Left ventricle myocardium inferior (tissue), 1 donor: ENCODE data around the gene KIAA0586. TPM values are rescaled to one million over a fixed set of nuclear protein-coding genes. Genes with fewer than 3 reads are reported as not detected.

Experiments used
- DNase-seq: peaks from one replicate; pipeline ENCODE4 v3.0.0-alpha.2; 2020
- H3K27ac ChIP-seq: fragments of 200-600 bp; replicated peaks from 2 replicates; pipeline ENCODE4 v1.8.0; 2021
- H3K27me3 ChIP-seq: fragments of 200-600 bp; 2 replicates; pipeline ENCODE4 v1.8.0; 2021; ENCODE audit warnings: low read depth
- H3K36me3 ChIP-seq: fragments of 200-600 bp; 2 replicates; pipeline ENCODE4 v1.8.0; 2021
- H3K4me1 ChIP-seq: fragments of 200-600 bp; 2 replicates; pipeline ENCODE4 v1.8.0; 2021
- H3K4me3 ChIP-seq: fragments of 200-600 bp; 2 replicates; pipeline ENCODE4 v1.8.0; 2021; ENCODE audit warnings: mild to moderate bottlenecking, moderate library complexity
- H3K9me3 ChIP-seq: fragments of 200-600 bp; replicated peaks from 2 replicates; pipeline ENCODE4 v1.8.0; 2021
- CTCF ChIP-seq: fragments of 200-600 bp; IDR thresholded peaks from 2 replicates; pipeline ENCODE4 v1.8.0; 2021; ENCODE audit warnings: antibody characterized with exemption, mild to moderate bottlenecking, borderline replicate concordance
- intact Hi-C: fragments of 100-400 bp; cut with micrococcal nuclease; formaldehyde crosslinking; loops from one replicate; pipeline ENCODE4 v1.11.0; 2022
- total RNA-seq: library from RNA; stranded (reverse); fragmentation: NEBNext Ultra II Directional; extraction: Animal tissue kit (Norgen Biotek cat#: 25700); gene quantifications from one replicate; pipeline ENCODE4 v1.2.1, GENCODE V29; 2021
- donor health status: DM: no; HTN: yes; CAD: no; lungs with severe emphysema.

Gene KIAA0586
- total RNA-seq, 1 donor from 2014 or later: 13.0 TPM

- Histone ChIP-seq H3K4me1 (no peaks in the 10 kb centered on the region), H3K36me3 (peaks cover 26% of the 10 kb centered on the region), H3K4me3 (no peak overlapping the region), H3K27me3 (no peaks in the 10 kb centered on the region), H3K9me3 (no peaks in the 10 kb centered on the region), H3K27ac (no peak overlapping the region)
- intact Hi-C loops: no loop called here
- DNase-seq: no peak
- TF ChIP-seq CTCF: no peak
These were observed 120.1 kb downstream of the KIAA0586 start for GRCh38 chr14:58547649-58548048.

- Histone ChIP-seq H3K27ac (no peak overlapping the region), H3K4me1 (no peaks in the 10 kb centered on the region), H3K27me3 (no peaks in the 10 kb centered on the region), H3K36me3 (peaks cover 15% of the 10 kb centered on the region), H3K4me3 (no peak overlapping the region), H3K9me3 (no peaks in the 10 kb centered on the region)
- DNase-seq: no peak
- intact Hi-C loops: no loop called here
- TF ChIP-seq CTCF: no peak
These were observed 121.7 kb downstream of the KIAA0586 start for GRCh38 chr14:58549105-58549757.

- intact Hi-C loops: no loop called here
- Histone ChIP-seq H3K4me3 (no peak overlapping the region), H3K27me3 (no peaks in the 10 kb centered on the region), H3K36me3 (no peaks in the 10 kb centered on the region), H3K9me3 (no peaks in the 10 kb centered on the region), H3K4me1 (no peaks in the 10 kb centered on the region), H3K27ac (no peak overlapping the region)
- TF ChIP-seq CTCF: no peak
- DNase-seq: no peak
These were observed 126.4 kb downstream of the KIAA0586 start for GRCh38 chr14:58553959-58554358.

- Histone ChIP-seq H3K4me1 (no peaks in the 10 kb centered on the region), H3K4me3 (no peak overlapping the region), H3K27me3 (no peaks in the 10 kb centered on the region), H3K27ac (no peak overlapping the region), H3K9me3 (no peaks in the 10 kb centered on the region), H3K36me3 (no peaks in the 10 kb centered on the region)
- TF ChIP-seq CTCF: no peak
- DNase-seq: no peak
- intact Hi-C loops: no loop called here
These were observed 128.1 kb downstream of the KIAA0586 start for GRCh38 chr14:58555647-58556046.

- no peak overlapping the region for H3K27ac ChIP-seq
- no peaks in the 10 kb centered on the region for H3K36me3 ChIP-seq
- no peak for TF ChIP-seq CTCF
- no peak for DNase-seq
- H3K9me3 ChIP-seq: no peaks in the 10 kb centered on the region
- H3K27me3 ChIP-seq: no peaks in the 10 kb centered on the region
- no peak overlapping the region for H3K4me3 ChIP-seq
- intact Hi-C loops: no loop called here
- H3K4me1 ChIP-seq: no peaks in the 10 kb centered on the region
These were observed 129.7 kb downstream of the KIAA0586 start for GRCh38 chr14:58557242-58557641.

- H3K27me3 ChIP-seq: no peaks in the 10 kb centered on the region
- DNase-seq: no peak
- H3K9me3 ChIP-seq: no peaks in the 10 kb centered on the region
- H3K36me3 ChIP-seq: no peaks in the 10 kb centered on the region
- H3K27ac ChIP-seq: no peak overlapping the region
- intact Hi-C loops: no loop called here
- no peak for TF ChIP-seq CTCF
- no peak overlapping the region for H3K4me3 ChIP-seq
- H3K4me1 ChIP-seq: no peaks in the 10 kb centered on the region
These were observed 132.7 kb downstream of the KIAA0586 start for GRCh38 chr14:58560208-58560607.
